ENCODE data around the gene C15orf39.

Gene C15orf39

GRCh38 chr15:75174102-75174501 lies 27.6 kb upstream of the C15orf39 start:
- DNase-seq: no peak

DNA sequence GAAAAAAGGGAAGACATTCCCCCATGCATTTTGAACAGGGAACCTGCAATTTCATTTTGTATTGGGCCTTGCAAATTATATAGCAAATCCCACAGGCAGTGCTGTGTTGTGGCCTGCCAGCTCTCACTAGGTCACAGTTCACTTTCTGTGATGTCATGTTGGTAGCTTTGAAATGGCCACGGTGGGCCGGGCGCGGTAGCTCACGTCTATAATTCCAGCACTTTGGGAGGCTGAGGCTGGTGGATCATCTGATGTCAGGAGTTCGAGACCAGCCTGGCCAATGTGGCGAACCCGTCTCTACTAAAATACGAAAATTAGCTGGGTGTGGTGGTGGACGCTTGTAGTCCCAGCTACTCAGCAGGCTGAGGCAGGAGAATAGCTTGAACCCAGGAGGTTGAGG lies 27.0 kb upstream of the C15orf39 start:
- no peak for DNase-seq

DNA sequence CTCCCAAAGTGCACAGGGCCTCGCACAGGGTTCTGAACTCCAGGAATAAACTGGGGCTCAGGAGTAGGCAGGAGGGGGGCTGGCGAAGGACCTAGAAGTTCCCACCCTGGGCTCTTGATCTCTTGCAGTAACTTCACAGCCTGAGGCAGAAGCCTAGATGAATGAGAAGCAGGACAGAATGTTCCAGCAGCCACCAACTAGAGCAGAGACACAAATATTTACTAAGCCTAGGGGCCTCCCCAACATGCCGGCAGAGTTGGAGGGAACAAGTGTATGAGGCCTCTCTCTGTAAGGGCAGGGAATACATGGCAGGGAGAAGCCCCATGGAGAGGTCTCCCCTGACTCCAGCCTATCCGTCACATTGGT lies 25.3 kb upstream of the C15orf39 start:
- DNase-seq: no peak

DNA sequence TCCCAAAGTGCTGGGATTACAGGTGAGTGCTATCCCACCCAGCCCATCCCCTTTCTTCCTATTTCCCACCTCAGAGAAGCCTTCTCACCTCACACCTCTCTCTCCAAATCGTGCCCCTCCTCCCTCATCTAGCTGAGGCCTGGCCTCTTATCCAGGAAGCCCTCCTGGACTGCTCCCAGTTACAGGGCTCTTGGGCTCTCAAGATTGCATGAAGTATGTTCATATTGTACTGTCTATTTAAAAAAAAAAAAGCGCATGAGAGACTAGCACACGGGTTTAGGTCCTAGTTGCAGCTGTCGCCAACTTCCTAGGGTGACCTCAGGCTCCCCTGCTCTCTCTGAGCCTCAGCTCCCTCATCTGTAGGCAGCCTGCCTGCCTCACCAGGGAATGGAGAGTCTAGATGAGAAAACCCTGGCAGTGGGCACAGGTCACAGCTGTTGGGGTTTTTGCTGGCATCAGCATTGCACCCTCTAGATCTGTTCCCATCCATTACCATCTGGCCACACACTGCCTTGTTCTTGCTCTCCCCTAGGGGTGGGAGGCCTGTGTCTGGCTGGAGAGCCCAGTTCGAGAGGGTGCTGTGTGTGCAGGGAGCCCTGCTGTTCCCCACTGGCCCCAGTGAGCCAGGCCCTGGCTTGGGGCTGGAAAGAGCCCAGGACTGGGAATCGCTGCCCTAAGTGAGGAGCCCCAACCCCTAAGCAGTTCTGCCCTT lies 24.2 kb upstream of the C15orf39 start:
- DNase-seq: no peak

- no peak for DNase-seq
Measured at GRCh38 chr15:75178171-75178937, 23.3 kb upstream of the C15orf39 start.

DNA sequence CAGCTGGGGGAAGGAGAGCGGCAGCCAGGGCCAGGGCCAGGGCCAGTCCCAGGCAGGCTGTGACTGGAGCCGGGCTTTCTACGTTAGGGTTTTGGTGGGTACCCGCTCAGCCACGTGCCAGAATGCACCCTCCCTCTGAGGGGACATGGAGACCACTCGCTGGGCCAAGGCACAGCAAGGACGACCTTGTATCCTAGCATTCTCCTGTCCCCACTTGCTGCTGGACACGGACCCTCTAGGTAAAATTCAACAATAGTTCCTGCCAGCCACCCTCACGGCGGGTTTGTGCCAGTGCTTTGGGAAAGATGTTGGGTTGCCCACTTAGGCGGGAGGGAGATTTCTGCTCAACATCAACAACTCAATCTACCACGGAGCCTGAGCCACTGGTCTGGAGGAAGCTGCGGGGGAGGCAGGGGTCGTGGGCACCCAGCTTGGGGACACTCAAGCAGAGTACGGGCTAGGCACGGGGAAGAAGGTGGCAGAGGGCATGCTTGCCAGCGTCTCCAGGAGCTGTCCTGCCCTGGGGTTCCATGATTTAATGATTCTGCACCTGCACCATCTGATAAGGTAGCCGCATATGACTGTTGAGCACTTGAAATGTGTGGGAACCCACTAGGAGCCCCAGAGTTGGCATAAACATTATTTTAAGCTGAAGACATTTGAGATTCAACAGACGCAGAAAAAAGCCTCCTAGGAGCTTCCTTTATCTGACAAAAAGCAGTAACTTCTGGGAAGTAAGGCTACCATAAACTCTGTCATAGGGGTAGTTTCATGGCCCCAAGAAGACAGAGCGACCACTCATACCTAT lies 22.5 kb upstream of the C15orf39 start:
- DNase-seq: no peak

DNA sequence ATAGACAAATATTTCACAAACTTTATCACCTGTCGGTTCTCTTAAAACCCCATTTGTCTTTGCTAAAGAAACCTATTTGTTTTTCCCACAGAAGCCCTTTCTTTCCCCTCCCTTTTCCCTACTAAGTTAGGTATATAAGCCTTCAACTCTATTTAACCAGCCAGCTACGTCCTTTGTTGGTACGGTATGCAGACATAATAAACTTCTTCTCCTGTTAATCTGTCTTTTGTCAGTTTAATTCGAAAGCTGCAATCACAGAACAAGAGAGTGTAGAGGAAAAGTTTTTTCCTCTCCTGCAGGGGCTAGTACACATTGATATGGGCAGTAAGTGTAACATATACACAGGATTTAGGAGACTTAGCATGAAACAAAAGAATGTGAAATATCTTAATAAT lies 21.9 kb upstream of the C15orf39 start:
- no peak for DNase-seq

GRCh38 chr15:75181780-75182179 lies 19.9 kb upstream of the C15orf39 start:
- no peak for DNase-seq

GRCh38 chr15:75182187-75183131 lies 19.2 kb upstream of the C15orf39 start:
- no peak for DNase-seq

- DNase-seq: no peak
Measured at GRCh38 chr15:75185271-75186029, 16.2 kb upstream of the C15orf39 start.

DNA sequence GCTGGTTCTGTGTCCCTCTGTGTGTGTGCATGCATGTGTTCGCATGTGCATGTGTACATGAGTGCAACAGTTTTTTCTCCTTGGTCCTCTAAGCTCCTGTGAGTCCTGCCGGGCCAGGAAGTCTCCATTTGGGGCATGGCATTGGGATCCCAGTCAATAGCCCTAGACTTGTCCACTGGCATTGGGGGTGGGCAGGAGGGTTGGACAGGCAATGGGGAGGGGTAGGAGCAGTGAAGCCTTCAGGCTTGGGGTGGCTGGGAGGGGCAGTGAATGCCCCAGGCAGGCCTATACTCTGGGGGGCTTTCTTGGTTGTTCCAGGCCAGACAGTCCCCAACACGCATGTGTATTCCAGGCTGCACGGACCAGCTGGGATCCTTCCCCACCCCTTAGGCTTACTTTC lies 15.6 kb upstream of the C15orf39 start:
- DNase-seq: no peak

- no peak for DNase-seq
Measured at GRCh38 chr15:75188499-75188898, 13.2 kb upstream of the C15orf39 start.

DNA sequence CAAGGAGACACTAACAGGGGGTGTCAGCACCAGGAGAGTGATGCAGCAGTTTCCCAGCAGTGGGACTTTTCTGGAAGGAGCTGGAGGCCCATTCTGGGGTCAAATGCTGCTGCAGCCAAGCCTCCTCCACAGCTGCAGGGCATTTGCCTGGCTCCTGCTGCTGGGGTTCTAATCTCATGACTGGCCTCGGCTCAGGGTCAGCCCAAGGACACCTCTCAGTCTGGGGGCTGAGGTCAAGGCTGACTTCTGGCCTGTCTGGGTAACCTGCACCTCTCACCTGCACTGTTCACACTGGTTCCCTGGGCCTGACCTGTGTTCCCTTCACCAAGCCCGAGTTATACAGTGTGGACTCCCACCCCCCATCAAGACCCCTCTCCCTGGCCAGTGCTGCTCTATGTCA lies 10.4 kb upstream of the C15orf39 start:
- DNase-seq: no peak

DNA sequence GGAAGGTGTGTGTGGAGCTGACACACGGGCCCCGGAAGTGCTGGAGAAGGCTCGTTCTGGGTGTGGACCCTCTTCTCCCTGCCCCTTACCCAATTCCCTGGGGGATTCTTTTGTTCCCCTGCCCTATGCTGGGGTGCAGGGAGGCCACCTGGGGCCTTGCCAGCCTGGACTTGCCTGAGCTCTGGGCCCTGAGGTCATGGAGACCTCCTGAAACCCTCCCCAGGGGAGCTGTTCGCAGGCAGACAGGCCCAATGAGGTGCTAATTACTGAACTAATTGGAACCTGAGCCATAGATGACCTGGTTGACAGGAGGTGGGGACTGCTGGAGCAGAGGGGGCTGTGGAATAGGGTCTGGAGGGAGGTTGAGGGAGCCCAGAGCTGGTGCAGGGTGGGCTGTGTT lies 9.4 kb upstream of the C15orf39 start:
- DNase-seq: no peak

DNA sequence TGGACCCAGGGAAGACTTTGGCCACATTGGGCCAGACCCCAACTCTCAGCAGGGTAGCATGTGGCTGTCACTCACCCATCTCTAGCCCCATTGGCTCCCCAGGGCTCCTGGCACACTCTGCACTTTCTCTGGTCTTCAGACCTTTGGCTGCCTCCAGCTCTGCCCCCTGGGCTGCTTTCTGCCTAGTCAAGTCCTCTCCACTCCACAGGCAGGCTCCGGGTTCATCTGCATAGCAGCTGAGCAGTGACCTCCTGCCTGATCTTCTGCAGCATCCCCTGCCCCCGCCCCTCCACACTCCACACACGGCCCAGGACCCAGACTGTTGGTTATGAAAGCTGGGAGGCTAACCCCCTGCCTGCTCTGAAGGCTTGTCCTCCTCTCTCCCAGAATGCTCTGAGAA lies 8.4 kb upstream of the C15orf39 start:
- no peak for DNase-seq

- no peak for DNase-seq
Measured at GRCh38 chr15:75193976-75194375, 7.7 kb upstream of the C15orf39 start.

GRCh38 chr15:75194397-75194796 lies 7.3 kb upstream of the C15orf39 start:
- DNase-seq: no peak

GRCh38 chr15:75195122-75195765 lies 6.4 kb upstream of the C15orf39 start:
- DNase-seq: no peak

DNA sequence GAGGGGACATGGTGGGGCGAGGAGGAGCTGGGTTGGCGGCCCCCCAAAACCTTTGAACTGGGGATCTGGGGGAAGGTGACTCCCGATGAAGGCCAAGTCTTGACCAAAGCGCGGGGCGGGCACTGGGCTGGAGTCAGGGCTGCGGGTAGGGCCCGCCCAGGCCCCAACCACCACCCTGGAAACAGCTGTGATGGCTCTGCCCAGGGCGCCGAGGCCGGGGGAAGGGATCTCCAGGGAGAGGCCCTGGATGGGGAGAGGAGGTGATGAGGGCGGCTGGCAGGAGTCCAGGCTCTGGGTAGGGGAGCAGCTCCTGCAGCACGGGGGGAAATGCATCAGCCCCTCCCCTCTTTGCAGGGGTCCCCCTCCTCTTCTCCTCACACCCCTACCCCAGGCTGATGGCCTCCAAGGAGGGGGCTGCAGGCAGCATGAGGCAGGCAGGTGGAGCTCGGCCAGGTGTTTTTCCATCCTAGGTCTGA lies 5.9 kb upstream of the C15orf39 start:
- no peak for DNase-seq

- no peak for DNase-seq
Measured at GRCh38 chr15:75197062-75197630, 4.5 kb upstream of the C15orf39 start.

All from effector CD8-positive, alpha-beta T cell (primary cell).